HEK293 (cell line): ENCODE data around the gene EIF5B.

ENCODE experiments used
- CTCF ChIP-seq: fragments of 450-650 bp; formaldehyde crosslinking; IDR thresholded peaks from 2 replicates; pipeline ENCODE4 v1.5.1; 2016; ENCODE audit warnings: missing biosample characterization, missing genetic modification characterization
- ZNF664 ChIP-seq: fragments of 450-650 bp; formaldehyde crosslinking; IDR thresholded peaks from 2 replicates; pipeline ENCODE4 v1.5.1; 2016; ENCODE audit warnings: missing biosample characterization, missing genetic modification characterization
- TF ChIP-seq, protein P1 (sequence below): fragments of 450-650 bp; formaldehyde crosslinking; IDR thresholded peaks from 2 replicates; pipeline ENCODE4 v1.5.1; 2016; ENCODE audit warnings: missing biosample characterization, missing genetic modification characterization

DNA sequence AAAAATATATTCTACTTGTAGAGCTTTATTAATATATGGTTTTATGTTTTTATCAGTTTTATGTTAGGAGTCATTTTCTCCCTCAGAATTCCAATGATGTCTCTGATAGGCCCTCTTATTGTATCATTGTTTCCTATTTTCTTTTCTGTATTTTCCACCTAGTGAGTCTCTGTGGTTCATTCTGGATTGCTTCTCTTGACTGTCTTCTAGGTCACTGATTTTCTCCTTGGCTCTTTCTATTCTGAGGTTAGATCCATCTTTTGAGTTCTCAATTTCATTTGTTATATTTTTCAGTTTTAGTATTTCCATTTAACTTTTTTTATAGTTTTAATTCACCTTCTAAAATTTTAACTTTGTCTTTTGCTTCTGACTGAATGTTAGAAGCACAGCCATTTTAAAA is 37.6 kb downstream of the EIF5B start:
- TF ChIP-seq ZNF664 (tag by site-specific recombination) (no peak), CTCF (tag by site-specific recombination) (no peak)
- TF ChIP-seq, protein P1, sequence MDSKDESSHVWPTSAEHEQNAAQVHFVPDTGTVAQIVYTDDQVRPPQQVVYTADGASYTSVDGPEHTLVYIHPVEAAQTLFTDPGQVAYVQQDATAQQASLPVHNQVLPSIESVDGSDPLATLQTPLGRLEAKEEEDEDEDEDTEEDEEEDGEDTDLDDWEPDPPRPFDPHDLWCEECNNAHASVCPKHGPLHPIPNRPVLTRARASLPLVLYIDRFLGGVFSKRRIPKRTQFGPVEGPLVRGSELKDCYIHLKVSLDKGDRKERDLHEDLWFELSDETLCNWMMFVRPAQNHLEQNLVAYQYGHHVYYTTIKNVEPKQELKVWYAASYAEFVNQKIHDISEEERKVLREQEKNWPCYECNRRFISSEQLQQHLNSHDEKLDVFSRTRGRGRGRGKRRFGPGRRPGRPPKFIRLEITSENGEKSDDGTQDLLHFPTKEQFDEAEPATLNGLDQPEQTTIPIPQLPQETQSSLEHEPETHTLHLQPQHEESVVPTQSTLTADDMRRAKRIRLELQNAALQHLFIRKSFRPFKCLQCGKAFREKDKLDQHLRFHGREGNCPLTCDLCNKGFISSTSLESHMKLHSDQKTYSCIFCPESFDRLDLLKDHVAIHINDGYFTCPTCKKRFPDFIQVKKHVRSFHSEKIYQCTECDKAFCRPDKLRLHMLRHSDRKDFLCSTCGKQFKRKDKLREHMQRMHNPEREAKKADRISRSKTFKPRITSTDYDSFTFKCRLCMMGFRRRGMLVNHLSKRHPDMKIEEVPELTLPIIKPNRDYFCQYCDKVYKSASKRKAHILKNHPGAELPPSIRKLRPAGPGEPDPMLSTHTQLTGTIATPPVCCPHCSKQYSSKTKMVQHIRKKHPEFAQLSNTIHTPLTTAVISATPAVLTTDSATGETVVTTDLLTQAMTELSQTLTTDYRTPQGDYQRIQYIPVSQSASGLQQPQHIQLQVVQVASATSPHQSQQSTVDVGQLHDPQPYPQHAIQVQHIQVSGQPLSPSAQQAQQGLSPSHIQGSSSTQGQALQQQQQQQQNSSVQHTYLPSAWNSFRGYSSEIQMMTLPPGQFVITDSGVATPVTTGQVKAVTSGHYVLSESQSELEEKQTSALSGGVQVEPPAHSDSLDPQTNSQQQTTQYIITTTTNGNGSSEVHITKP (tag by site-specific recombination): no peak
